Lower leg skin (tissue), 3 donors: Measurements from ENCODE around the gene RBSN.

Source experiments
- POLR2A ChIP-seq, 2 donors: fragments of 450-650 bp; IDR thresholded peaks; one replicate each; pipeline ENCODE4 v1.6.1; 2016 to 2017; ENCODE audit warnings: antibody characterized with exemption in 2 of 2, mild to moderate bottlenecking in 1 of 2, moderate library complexity in 1 of 2
- TF ChIP-seq, protein P1 (sequence below), 3 donors: fragments of 450-650 bp; IDR thresholded peaks; one replicate each; pipeline ENCODE4 v1.5.1; 2016; ENCODE audit warnings: antibody characterized with exemption in 3 of 3, mild to moderate bottlenecking in 3 of 3, moderate library complexity in 2 of 3

DNA sequence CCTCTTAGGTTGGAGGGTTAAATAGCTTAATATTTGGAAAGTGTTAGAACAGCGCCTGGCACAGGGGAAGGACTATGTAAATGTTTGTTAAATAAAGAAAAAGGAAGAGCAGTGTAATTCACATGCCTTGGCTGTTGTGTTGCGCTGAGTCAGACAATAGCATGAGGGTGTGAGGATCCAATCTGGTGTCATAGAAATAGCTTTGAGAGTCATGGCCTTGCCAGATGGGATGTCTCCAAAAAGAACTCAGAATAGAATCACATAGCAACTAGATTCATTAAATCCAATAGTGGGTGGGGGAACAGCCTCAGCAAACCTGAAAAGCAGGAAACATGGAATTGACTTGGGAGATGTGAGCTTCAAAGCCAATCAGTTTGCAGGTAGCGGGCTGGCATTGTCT lies 3.9 kb upstream of the RBSN start:
- TF ChIP-seq, protein P1, sequence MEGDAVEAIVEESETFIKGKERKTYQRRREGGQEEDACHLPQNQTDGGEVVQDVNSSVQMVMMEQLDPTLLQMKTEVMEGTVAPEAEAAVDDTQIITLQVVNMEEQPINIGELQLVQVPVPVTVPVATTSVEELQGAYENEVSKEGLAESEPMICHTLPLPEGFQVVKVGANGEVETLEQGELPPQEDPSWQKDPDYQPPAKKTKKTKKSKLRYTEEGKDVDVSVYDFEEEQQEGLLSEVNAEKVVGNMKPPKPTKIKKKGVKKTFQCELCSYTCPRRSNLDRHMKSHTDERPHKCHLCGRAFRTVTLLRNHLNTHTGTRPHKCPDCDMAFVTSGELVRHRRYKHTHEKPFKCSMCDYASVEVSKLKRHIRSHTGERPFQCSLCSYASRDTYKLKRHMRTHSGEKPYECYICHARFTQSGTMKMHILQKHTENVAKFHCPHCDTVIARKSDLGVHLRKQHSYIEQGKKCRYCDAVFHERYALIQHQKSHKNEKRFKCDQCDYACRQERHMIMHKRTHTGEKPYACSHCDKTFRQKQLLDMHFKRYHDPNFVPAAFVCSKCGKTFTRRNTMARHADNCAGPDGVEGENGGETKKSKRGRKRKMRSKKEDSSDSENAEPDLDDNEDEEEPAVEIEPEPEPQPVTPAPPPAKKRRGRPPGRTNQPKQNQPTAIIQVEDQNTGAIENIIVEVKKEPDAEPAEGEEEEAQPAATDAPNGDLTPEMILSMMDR (IDR thresholded peaks at IDR 0.05) = no peak
- no peak for TF ChIP-seq POLR2A (IDR thresholded peaks at IDR 0.05)
